Measurements from ENCODE around the gene HIGD2B. TPM values are rescaled to one million over a fixed set of nuclear protein-coding genes. Genes with fewer than 3 reads are reported as not detected.
"Not testable (repeated sequence)": the region's sequence is repeated elsewhere in the genome, so short reads cannot be mapped to it uniquely, and the experiment has no call there.

The HIGD2B gene
- total RNA-seq, 2 experiments from 2014 or later, result 0.20 TPM; not detected in 1

DNA sequence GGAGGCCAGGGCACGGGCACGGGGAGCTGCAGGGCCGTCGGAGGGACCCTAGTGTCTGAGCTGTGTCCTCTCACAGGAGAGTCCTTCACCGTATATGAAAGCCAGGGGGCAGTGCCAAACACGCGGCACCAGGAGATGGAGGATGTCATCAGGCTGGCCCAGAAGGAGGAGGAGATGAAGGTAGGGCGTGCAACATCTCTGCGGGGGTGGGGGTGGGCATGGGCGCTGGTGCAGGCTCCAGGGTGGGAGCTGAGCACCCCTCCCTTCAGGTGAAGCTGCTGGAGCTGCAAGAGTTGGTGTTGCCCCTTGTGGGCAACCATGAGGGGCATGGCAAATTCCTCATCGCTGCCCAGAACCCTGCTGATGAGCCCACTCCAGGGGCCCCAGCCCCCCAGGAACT, 20.3 kb downstream of the HIGD2B start:
- DNase-seq; H3K27me3 Mint-ChIP-seq; H3K4me1 Mint-ChIP-seq; H3K4me3 Mint-ChIP-seq; H3K27ac Mint-ChIP-seq; POLR2A ChIA-PET; CTCF ChIA-PET; H3K36me3 Mint-ChIP-seq (ENCODE audit: low read depth); H3K9me3 Mint-ChIP-seq: not testable (repeated sequence)

DNA sequence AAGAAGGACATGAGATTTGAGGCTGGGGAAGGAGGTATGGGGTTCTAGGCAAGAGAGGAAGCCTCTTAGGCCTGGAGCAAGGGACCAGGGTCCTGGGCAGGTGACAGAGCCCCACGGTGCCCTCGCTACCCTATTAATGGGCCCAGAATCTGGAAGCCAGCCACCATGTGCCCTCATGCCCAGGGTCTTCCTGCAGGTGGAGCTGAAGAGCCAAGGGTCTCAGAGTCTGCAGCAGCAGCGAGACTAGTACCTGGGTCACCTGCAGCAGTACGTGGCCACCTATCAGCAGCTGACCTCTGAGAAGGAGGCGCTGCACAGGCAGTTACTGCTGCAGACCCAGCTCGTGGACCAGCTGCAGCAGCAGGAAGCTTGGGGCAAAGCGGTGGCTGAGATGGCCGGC, 22.1 kb downstream of the HIGD2B start:
- DNase-seq, POLR2A ChIA-PET, CTCF ChIA-PET: not testable (repeated sequence)

DNA sequence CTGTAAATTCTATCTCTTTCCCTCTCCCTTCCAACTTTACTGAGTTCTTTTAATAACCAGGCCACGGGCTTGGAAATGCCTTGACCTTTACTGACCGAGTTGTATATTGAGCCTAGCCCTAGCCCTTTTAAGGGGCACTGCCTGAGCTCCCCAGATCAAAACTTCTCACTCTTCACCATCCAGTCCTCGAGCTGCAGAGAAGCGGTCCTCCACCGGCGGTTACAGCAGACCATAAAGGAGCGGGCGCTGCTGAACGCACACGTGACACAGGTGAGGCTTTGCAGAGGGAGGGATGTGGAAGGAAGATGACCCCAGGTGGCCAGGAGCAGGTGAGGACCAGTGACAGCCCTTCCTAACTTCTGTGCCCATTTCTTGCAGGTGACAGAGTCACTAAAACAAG, 24.9 kb downstream of the HIGD2B start:
- H3K27me3 Mint-ChIP-seq; H3K4me1 Mint-ChIP-seq; H3K36me3 Mint-ChIP-seq (ENCODE audit: low read depth); H3K4me3 Mint-ChIP-seq; CTCF ChIA-PET; DNase-seq; H3K27ac Mint-ChIP-seq; POLR2A ChIA-PET; H3K9me3 Mint-ChIP-seq: not testable (repeated sequence)

More for the DNA sequence above, 22.1 kb downstream of the HIGD2B start:
- not testable (repeated sequence) for H3K4me1 Mint-ChIP-seq; H3K27me3 Mint-ChIP-seq; H3K27ac Mint-ChIP-seq; H3K9me3 Mint-ChIP-seq; H3K4me3 Mint-ChIP-seq; H3K36me3 Mint-ChIP-seq (ENCODE audit: low read depth)

DNA sequence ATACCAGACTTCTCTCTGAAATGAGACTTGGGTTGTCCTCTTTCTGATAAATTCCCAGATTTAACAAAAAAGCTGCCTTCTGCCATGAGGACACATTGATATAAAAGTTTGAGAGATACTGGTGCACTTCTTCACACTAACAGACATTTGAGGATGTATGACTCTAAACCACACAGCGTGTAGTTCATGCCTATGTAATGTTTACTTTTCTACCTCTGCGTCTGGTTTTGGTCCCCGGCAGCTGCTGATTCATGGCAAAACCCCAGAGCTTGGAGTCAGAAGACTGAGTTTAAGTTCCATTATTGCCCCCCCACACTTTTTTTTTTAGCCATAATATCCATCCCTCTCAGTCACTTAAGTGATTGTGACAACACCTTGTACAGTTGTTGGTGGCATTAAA, 30.0 kb downstream of the HIGD2B start:
- H3K4me3 Mint-ChIP-seq; H3K27me3 Mint-ChIP-seq; H3K4me1 Mint-ChIP-seq; DNase-seq; H3K36me3 Mint-ChIP-seq (ENCODE audit: low read depth); H3K9me3 Mint-ChIP-seq; POLR2A ChIA-PET; CTCF ChIA-PET; H3K27ac Mint-ChIP-seq: not testable (repeated sequence)

DNA sequence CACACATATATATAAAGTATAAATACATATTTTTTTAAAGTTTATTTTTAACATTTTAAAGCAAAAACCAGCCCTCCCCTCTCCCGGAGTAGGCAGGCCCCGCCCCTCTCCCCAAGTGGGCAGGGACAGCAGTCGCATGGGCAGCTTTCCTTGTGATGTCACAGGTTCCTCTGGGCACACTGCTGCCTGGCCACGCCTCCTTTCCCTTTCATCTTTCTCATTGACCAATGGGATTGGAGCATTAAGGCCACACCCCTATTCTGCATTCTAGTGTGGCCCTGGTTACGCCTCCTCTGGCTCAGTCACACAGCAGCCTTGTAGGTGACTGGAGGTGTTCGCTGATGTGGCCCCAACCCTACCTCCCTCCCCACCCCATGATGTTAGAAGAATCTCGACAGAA, 31.6 kb downstream of the HIGD2B start, which contains the start of gene GOLGA6B:
TSS of gene GOLGA6B (plus strand) at position 301 of the 400 bp plus-strand sequence. CDS start at position 342, 41 bp downstream.
- H3K27me3 Mint-ChIP-seq; POLR2A ChIA-PET; DNase-seq; H3K36me3 Mint-ChIP-seq (ENCODE audit: low read depth); H3K9me3 Mint-ChIP-seq; CTCF ChIA-PET; H3K4me3 Mint-ChIP-seq; H3K4me1 Mint-ChIP-seq; H3K27ac Mint-ChIP-seq: not testable (repeated sequence)

DNA sequence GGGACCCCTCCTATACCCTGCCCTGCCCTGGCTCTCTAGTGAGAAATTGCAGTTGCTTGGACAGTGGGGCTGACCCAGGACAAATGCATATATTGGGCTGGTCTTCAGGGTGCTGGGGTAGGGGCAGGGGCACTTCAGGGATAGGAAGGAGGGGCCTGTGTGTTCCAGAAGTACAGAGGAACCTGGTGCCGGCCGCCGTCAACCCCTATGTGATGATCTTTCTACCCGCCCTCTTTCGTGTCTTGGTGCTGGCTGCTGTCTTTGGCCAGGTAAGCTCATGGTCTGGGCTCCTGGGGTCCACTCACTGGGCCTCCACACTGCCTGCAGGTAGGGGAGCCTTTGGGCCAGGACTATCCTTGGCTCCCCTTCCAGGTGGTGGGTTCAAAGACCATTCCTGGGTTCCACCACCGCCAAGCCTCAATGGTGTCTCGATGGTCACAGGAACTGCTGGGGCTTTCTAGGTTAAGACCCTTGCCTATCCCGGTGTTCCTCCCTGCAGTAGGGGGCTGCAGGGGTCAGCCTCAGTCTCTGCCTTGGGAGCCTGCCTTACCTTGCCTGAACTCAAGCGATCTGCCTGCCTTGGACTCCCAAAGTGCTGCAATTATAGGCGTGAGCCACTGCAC, 37.2 kb downstream of the HIGD2B start:
- H3K36me3 Mint-ChIP-seq (ENCODE audit: low read depth); POLR2A ChIA-PET: not testable (repeated sequence)

DNA sequence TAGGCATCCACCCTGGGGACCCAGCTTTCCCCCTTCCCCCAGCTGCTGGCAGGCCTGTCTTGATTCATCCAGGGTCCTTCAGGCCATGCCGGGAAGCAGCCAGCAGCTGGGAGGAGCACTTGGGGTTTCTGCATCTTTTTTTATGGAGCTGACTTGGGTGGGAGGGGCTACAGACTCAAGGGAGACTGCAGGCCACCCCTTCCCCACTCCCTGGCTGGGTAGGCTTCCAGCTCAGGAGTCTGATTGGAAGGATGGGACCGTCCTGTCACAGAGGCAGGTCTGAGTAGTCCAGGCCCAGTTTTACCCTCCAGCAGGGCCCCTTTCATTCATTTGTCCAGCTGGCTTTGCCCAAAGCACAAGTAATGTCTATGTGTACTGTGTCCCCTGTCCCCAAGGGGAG, 43.7 kb downstream of the HIGD2B start:
- H3K4me1 Mint-ChIP-seq; H3K27me3 Mint-ChIP-seq; H3K27ac Mint-ChIP-seq; H3K9me3 Mint-ChIP-seq; POLR2A ChIA-PET; H3K36me3 Mint-ChIP-seq (ENCODE audit: low read depth); H3K4me3 Mint-ChIP-seq; CTCF ChIA-PET; DNase-seq: not testable (repeated sequence)

More for the DNA sequence above, 37.2 kb downstream of the HIGD2B start:
- H3K27ac Mint-ChIP-seq, H3K27me3 Mint-ChIP-seq, H3K4me3 Mint-ChIP-seq, CTCF ChIA-PET, DNase-seq, H3K4me1 Mint-ChIP-seq, H3K9me3 Mint-ChIP-seq: not testable (repeated sequence)

DNA sequence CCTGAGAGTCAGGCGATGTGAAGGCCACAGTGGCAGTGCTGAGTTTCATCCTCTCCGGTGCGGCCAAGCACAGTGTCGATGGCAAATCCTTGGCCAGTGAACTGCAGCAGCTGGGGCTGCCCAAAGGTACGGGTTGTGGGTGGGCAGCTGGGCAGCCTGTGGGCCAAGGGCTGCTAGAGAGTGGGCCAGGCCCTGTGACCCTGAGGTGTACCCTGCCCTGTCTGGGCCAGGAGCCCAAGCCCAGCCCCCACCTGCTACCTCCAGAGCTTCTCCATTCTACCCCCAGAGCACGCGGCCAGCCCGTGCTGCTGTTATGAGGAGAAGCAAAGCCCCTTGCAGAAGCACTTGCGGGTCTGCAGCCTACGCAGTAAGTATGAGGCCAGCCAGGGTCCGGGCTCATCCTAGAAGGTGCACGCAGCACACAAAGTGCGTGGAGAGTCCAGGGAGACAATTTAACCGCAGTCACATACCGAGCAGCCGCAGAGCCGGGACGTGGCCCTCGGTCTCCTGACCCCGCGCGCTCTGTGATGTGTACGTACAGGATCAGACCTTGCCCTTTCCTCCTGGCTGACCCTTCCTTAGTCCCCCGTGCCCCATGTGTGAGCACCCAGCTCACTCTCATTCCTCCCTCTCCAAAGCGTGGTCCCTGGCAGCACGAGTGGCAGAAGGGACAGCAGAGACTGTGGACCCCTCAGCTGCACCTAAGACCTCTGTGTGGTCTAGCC, 46.1 kb downstream of the HIGD2B start:
- H3K9me3 Mint-ChIP-seq; H3K4me3 Mint-ChIP-seq; CTCF ChIA-PET; DNase-seq; H3K27me3 Mint-ChIP-seq; H3K4me1 Mint-ChIP-seq; POLR2A ChIA-PET; H3K27ac Mint-ChIP-seq; H3K36me3 Mint-ChIP-seq (ENCODE audit: low read depth): not testable (repeated sequence)

DNA sequence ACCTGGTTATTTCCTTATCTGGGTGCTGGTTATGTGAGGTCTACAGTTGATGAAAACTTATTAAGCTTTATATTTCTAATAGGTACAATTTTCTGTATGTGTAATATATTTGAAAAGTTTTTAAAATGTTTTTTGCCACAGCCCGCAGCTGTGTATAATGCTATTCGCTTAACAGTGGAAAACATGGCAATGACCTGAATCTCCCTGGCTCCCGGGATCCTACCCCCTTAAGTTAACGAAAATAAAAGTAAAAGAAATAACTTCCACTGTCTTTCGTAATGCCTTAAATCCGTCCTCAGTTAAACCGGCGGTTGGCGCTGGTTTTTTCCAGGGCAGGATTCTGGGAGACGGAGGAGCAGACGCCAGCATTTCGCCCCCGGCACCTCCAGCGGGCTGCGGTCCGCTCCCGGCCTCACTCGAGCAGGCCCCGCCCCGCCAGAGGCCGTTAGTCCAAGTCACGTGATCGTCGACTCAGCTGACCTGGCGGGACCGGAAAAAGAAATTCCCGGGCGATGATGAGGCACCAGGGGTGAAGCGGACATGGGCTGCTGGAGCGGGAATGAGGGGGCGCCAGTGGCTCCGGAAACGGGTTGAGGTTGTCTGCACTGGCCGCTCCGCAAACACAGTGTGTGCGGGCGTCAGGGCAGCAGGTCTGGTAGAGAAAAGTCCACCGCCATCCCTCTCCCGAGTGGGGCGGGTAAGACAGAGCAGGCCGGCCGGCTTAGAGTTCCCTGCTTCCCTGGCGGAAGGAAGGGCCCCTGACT, 49.3 kb downstream of the HIGD2B start:
- H3K9me3 Mint-ChIP-seq; CTCF ChIA-PET; H3K4me1 Mint-ChIP-seq; H3K36me3 Mint-ChIP-seq (ENCODE audit: low read depth); H3K27ac Mint-ChIP-seq; POLR2A ChIA-PET; H3K4me3 Mint-ChIP-seq; H3K27me3 Mint-ChIP-seq: not testable (repeated sequence)
- peak; percentile 77 for DNase-seq

DNA sequence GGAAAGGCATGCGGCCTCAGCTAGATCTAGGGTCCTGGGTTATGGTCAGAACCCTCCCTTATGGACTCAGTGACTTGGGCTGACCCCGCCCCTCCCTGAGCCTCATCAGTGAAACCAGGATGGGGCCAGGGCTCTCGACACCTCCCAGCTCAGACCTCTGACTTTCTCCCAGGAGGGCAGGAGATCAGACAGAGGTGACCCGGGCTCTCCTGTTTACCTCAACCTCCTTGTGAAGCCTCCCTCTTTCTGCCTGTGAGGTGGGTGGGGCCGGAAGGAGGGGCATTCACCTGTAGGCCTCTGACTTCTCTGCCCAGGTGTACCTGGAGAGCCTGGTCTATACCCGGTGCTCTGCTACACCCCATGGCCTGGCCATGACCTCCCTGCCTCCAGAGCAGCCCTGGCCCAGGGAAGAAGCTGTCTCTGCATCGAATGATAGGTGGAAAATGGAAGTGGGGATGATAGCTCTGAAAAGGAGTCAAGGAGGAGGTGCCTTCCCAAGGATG, 56.9 kb downstream of the HIGD2B start:
- H3K9me3 Mint-ChIP-seq; H3K4me1 Mint-ChIP-seq; H3K4me3 Mint-ChIP-seq; POLR2A ChIA-PET; H3K36me3 Mint-ChIP-seq (ENCODE audit: low read depth); CTCF ChIA-PET; H3K27ac Mint-ChIP-seq; DNase-seq; H3K27me3 Mint-ChIP-seq: not testable (repeated sequence)

DNA sequence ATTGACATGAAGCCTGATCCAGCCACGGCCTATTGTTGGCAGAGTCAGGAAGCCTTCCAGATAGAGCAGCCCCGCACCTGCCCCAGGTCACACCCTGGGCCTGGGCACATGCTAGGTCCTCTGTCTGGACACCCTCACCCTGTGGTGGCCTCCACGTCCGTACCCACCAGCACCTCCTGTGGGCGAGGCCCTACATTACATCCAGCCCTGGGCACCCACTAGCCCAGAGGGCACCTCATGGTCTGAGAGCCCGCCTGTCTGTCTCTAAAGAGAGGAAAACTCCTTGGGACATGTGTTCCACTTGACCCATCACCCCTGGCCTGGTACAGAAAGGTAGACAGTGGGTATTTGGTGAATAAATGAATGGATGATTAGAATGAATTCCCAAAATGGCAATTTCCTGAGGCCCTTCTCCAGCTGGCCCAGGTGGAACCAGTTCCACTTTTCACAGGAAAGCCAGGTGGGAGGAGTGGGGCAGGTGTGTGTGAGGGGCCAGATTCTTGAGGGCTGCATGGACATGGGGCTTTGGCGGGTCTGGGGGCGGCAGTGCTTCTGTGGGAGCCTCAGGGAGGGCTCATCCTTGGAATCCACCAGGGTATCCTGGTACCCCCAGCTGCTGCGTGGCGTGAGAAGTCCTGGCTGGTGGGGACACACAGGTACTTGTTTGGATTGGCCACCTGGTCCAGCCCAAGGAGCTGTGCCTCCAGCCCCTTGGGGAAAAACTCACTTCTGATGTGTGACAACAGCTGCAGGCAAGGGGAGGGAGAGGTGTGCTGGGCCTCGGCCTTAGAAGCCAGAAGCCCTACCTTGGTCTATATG, 57.5 kb downstream of the HIGD2B start:
- DNase-seq; H3K4me3 Mint-ChIP-seq; H3K27me3 Mint-ChIP-seq; H3K4me1 Mint-ChIP-seq; POLR2A ChIA-PET; H3K27ac Mint-ChIP-seq; H3K9me3 Mint-ChIP-seq; CTCF ChIA-PET; H3K36me3 Mint-ChIP-seq (ENCODE audit: low read depth): not testable (repeated sequence)

DNA sequence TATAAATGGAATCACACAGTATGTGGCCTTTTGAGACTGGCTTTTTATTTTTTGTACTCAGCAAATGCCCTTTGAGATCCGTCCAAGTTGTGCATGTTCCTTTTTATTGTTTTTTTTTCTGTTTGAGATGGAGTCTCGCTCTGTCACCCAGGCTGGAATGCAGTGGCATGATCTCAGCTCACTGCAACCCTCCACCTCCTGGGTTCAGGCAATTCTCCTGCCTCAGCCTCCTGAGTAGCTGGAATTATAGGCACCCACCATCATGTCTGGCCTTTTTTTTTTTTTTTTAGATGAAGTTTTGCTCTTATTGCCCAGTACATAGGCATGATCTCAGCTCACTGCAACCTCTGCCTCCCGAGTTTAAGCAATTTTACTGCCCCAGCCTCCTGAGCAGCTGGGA, 59.8 kb downstream of the HIGD2B start:
- CTCF ChIA-PET, result interaction anchor here (0.6 to 0.7 kb wide), 2 partner anchors 26 to 342 kb away, joined by 3 to 5 read pairs; no protein-coding TSS in a partner anchor
- not testable (repeated sequence) for H3K4me3 Mint-ChIP-seq

More for the DNA sequence above, 59.8 kb downstream of the HIGD2B start:
- DNase-seq; H3K27ac Mint-ChIP-seq; POLR2A ChIA-PET; H3K4me1 Mint-ChIP-seq; H3K36me3 Mint-ChIP-seq (ENCODE audit: low read depth); H3K9me3 Mint-ChIP-seq; H3K27me3 Mint-ChIP-seq: not testable (repeated sequence)

All from activated CD4-positive, alpha-beta memory T cell treated with anti-CD3 and anti-CD28 coated beads, Interleukin-2, amount 10 ng/mL, durations not matched to agents 7 days and 5 days (primary cell).